GM19438 (cell line): ENCODE results near the gene MND1.

Experiments used
- ATAC-seq: cut with Tn5 transposase; IDR thresholded peaks from one replicate; pipeline ENCODE4 v1.9.1; 2021; ENCODE audit warnings: low read depth; ENCODE audit not compliant: unreplicated experiment

The MND1 gene

GRCh38 chr4:153344131-153345011 is at the start of gene MND1:
Gene MND1, plus strand, starts transcription at chr4:153344688. Its CDS starts 50 bp downstream, at chr4:153344738.
- peak; percentile 71 for ATAC-seq

GRCh38 chr4:153295131-153295755 is 49.2 kb upstream of the MND1 start:
- ATAC-seq: no peak

- ATAC-seq: no peak
Observed at GRCh38 chr4:153296040-153296823, 48.3 kb upstream of the MND1 start.

- ATAC-seq: no peak
Observed at GRCh38 chr4:153297116-153297515, 47.4 kb upstream of the MND1 start.

- ATAC-seq: no peak
Observed at GRCh38 chr4:153310793-153311192, 33.7 kb upstream of the MND1 start.

DNA sequence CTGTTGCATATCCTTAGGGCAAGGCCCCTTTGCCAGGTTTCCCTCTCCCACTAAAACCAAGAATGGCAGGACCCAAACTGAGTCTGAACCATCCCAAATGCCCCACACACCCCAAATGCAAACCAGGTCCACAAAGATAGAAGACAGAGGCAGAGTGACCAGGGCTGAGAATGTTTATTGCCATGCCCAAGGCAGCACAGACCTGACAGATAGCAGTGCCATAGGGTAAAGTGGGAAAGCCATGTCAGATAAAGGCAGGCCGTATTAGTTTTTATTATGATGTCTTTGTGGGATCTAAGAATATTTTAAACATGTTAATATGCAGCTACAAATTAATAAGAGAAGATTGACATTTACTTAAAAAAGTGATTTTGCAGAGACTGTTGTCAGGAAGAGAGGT is 29.6 kb upstream of the MND1 start:
- ATAC-seq: no peak

GRCh38 chr4:153318696-153319320 is 25.7 kb upstream of the MND1 start:
- peak; percentile 71 for ATAC-seq

GRCh38 chr4:153322791-153323190 is 21.7 kb upstream of the MND1 start:
- ATAC-seq: no peak

- ATAC-seq: no peak
Observed at GRCh38 chr4:153324046-153324445, 20.4 kb upstream of the MND1 start.

DNA sequence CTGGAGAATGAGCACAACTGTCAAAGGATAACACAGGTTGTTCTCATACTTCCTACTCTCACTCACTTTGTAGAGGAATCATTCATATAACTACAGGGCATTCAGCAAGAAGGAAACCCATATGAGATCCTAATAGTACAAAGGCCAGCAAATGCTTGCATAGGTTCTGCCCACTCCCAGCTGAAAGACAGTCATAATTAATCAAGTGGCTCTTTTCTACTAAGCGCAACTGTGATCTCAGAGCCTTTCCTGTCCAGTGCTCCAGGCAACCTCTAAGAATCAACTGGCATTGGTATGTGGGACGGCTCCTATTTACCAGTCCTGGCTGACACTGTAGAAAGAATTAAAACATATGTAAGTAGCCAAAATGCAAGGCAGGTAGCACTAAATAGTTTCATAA is 18.9 kb upstream of the MND1 start:
- ATAC-seq: no peak

DNA sequence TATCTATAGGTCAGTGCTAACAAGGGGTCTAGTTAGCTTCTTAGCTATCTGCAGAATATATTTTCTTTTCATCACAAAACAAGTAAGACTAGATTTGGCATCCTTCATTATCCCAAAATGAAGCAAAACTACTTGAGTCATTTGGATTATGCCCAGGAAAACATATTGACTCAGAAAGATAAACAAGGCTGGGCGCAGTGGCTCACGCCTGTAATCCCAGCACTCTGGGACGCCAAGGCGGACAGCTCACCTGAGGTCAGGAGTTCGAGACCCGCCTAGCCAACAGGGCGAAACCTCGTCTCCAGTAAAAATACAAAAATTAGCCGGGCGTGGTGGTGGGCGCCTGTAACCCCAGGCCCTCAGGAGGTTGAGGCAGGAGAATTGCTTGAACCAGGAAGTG is 18.0 kb upstream of the MND1 start:
- no peak for ATAC-seq

GRCh38 chr4:153327247-153327646 is 17.2 kb upstream of the MND1 start:
- ATAC-seq: no peak

- no peak for ATAC-seq
Observed at GRCh38 chr4:153332936-153333335, 11.6 kb upstream of the MND1 start.

DNA sequence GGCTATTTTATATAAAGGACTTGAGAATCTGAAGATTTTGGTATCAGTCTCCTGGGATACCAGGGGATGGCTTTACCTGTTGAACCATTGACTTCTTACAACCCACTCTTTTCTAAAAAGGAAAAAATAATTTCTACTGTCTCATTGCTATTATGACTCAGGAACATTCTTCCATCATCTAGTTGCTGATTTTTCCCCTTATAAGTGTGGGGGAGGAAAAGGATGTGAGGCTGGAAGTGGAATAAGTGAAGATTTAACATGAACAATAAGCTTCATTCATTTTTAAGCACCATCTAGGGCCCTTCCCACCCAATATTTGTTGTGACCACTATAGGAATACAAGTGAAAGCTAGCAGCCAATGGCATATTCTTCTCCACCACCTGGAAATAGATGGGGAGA is 10.6 kb upstream of the MND1 start:
- ATAC-seq: no peak

DNA sequence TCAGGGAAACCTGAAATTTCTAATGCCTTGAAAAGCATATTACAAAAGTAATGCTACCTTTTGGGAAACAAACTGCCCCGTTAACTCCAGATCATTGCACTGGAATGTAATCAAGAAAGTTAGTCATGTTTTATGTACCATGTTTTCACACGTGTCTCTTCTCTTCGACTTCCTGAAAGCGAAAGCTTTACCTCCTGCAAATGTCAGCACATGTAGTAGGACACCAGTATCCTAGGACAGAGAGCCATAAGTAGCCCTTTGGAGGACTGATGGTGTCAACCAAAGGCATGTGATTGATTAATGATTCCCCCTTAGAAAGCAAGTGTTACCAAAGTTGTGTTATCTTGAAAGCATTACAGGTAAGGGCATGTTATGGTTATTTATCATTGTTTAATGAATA is 8.8 kb upstream of the MND1 start:
- no peak for ATAC-seq

GRCh38 chr4:153337686-153338085 is 6.8 kb upstream of the MND1 start:
- no peak for ATAC-seq

DNA sequence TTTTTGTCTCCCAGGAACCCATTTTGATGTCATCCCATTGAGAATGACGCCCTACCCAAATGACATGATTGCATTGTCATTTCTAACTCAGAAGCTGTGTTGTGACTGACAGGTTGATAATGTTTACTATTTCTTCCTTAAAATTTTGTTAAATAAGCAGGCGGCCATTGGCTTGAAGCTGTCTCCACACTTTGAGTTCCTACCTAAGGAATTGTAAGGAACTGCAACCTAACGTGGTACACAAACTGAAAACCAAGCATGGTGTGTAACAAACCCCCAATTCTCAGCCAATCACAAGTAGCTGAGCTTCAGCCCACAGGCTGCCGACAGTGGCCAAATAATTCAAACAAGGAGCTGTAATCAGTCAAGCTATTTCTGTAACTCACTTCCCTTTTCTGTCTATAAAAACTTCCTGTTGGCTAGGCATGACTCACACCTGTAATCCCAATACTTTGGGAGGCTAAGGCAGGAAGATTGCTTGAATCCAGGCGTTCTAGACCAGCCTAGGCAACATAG is 2.9 kb upstream of the MND1 start:
- peak; percentile 24 for ATAC-seq

GRCh38 chr4:153342751-153343552 is 1.5 kb upstream of the MND1 start:
- no peak for ATAC-seq

GRCh38 chr4:153345012-153345981 is 809 bp downstream of the MND1 start:
- ATAC-seq: peak; percentile 34
